ENCODE measurements around the gene ZNF648. TPM values are rescaled to one million over a fixed set of nuclear protein-coding genes. Genes with fewer than 3 reads are reported as not detected.
"Not testable (repeated sequence)": the region's sequence is repeated elsewhere in the genome, so short reads cannot be mapped to it uniquely, and the experiment has no call there.

Gene ZNF648
- total RNA-seq, 1 donor from 2014 or later = 2.0 TPM

- Mint-ChIP-seq H3K27ac (peak overlapping the region; percentile 88), H3K36me3 (no peaks in the 10 kb centered on the region), H3K4me3 (peak overlapping the region; percentile 90), H3K4me1 (peaks cover 13% of the 10 kb centered on the region), H3K27me3 (ENCODE audit: insufficient read depth, low read depth) (no peaks in the 10 kb centered on the region), H3K9me3 (no peaks in the 10 kb centered on the region)
- H3K36me3 ChIP-seq = no peaks in the 10 kb centered on the region
- peaks cover 9% of the 10 kb centered on the region for H3K79me2 ChIP-seq (ENCODE audit: low read depth)
- H3K27me3 ChIP-seq = no peaks in the 10 kb centered on the region
- no peak overlapping the region for H3K27ac ChIP-seq
- H4K20me1 ChIP-seq (ENCODE audit: low read depth) = no peaks in the 10 kb centered on the region
- peak overlapping the region; percentile 87 for H3K4me2 ChIP-seq
- no peaks in the 10 kb centered on the region for H3K9me3 ChIP-seq (ENCODE audit: low read depth)
- no peak for DNase-seq (ENCODE audit: low spot score)
- H3F3A ChIP-seq (ENCODE audit: low read depth) = peaks cover 15% of the 10 kb centered on the region
- no peak for TF ChIP-seq EZH2phosphoT487 (IDR thresholded peaks at IDR 0.05)
- no peak for TF ChIP-seq CTCF (IDR thresholded peaks at IDR 0.05)
- TF ChIP-seq EZH2 (IDR thresholded peaks at IDR 0.05) = no peak
- H3K9ac ChIP-seq = peak overlapping the region; percentile 2
- H3K4me3 ChIP-seq = peak overlapping the region; percentile 64
- H3K4me1 ChIP-seq = peaks cover 14% of the 10 kb centered on the region
- H2AFZ ChIP-seq (replicated peaks) = peak overlapping the region; percentile 71
Measured at GRCh38 chr1:182029002-182029378, 32.5 kb downstream of the ZNF648 start.

GRCh38 chr1:182015360-182015759 lies 46.2 kb downstream of the ZNF648 start:
- no peaks in the 10 kb centered on the region for H3K36me3 Mint-ChIP-seq
- no peak overlapping the region for H3K4me3 ChIP-seq
- no peaks in the 10 kb centered on the region for H3K79me2 ChIP-seq (ENCODE audit: low read depth)
- no peak overlapping the region for H2AFZ ChIP-seq (replicated peaks)
- H3K27ac ChIP-seq = no peak overlapping the region
- no peaks in the 10 kb centered on the region for H3K27me3 Mint-ChIP-seq (ENCODE audit: insufficient read depth, low read depth)
- TF ChIP-seq CTCF (IDR thresholded peaks at IDR 0.05) = peak; percentile 23
- no peak for TF ChIP-seq EZH2 (IDR thresholded peaks at IDR 0.05)
- no peak for TF ChIP-seq EZH2phosphoT487 (IDR thresholded peaks at IDR 0.05)
- H3K4me1 Mint-ChIP-seq = no peaks in the 10 kb centered on the region
- no peak for DNase-seq (ENCODE audit: low spot score)
- H3K9me3 Mint-ChIP-seq = peaks cover 12% of the 10 kb centered on the region
- no peak overlapping the region for H3K9ac ChIP-seq
- no peak overlapping the region for H3K27ac Mint-ChIP-seq
- no peaks in the 10 kb centered on the region for H3F3A ChIP-seq (ENCODE audit: low read depth)
- no peak overlapping the region for H3K4me3 Mint-ChIP-seq
- H3K36me3 ChIP-seq = peaks cover 5% of the 10 kb centered on the region
- H4K20me1 ChIP-seq (ENCODE audit: low read depth) = no peaks in the 10 kb centered on the region
- no peaks in the 10 kb centered on the region for H3K4me1 ChIP-seq
- H3K9me3 ChIP-seq (ENCODE audit: low read depth) = no peaks in the 10 kb centered on the region
- H3K4me2 ChIP-seq = no peak overlapping the region
- H3K27me3 ChIP-seq = no peaks in the 10 kb centered on the region

DNA sequence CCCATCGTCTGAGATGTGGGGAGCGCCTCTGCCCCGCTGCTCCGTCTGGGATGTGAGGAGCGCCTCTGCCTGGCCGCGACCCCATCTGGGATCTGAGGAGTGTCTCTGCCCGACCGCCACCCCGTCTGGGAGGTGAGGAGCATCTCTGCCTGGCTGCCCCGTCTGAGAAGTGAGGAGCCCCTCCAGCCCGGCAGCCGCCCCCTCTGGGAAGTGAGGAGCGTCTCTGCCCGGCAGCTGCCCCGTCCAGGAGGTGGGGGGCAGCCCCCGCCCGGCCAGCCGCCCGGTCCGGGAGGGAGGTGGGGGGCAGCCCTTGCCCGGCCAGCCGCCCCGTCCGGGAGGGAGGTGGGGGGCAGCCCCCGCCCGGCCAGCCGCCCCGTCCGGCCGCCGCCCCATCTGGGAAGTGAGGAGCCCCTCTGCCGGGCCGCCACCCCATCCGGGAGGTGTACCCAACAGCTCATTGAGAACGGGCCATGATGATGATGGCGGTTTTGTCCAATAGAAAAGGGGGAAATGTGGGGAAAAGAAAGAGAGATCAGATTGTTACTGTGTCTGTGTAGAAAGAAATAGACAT lies 50.6 kb downstream of the ZNF648 start:
- H3K4me3 ChIP-seq; H3K27me3 ChIP-seq; H3K79me2 ChIP-seq (ENCODE audit: low read depth); H2AFZ ChIP-seq (replicated peaks); H3K27ac Mint-ChIP-seq; H3K27ac ChIP-seq; DNase-seq (ENCODE audit: low spot score); H3K4me3 Mint-ChIP-seq; H3K36me3 Mint-ChIP-seq; H3K9me3 ChIP-seq (ENCODE audit: low read depth); H3K36me3 ChIP-seq; H3K4me2 ChIP-seq; H3F3A ChIP-seq (ENCODE audit: low read depth); H3K4me1 Mint-ChIP-seq; H3K4me1 ChIP-seq; H3K9ac ChIP-seq; H3K27me3 Mint-ChIP-seq (ENCODE audit: insufficient read depth, low read depth); H4K20me1 ChIP-seq (ENCODE audit: low read depth): not testable (repeated sequence)
- peaks cover 32% of the 10 kb centered on the region for H3K9me3 Mint-ChIP-seq

DNA sequence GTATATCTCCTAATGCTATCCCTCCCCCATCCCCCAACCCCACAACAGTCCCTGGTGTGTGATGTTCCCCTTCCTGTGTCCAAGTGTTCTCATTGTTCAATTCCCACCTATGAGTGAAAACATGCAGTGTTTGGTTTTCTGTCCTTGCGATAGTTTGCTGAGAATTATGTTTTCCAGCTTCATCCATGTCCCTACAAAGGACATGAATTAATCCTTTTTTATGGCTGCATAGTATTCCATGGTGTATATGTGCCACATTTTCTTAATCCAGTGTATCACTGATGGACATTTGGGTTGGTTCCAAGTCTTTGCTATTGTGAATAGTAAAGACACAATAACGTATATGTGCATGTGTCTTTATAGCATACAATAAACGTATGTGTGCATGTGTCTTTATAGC lies 56.1 kb downstream of the ZNF648 start:
- H3K4me3 ChIP-seq; DNase-seq (ENCODE audit: low spot score); H3F3A ChIP-seq (ENCODE audit: low read depth); H3K36me3 Mint-ChIP-seq; H3K4me1 Mint-ChIP-seq; H3K27ac ChIP-seq; H2AFZ ChIP-seq (replicated peaks); H3K4me1 ChIP-seq; H3K27ac Mint-ChIP-seq; H3K4me2 ChIP-seq; H3K4me3 Mint-ChIP-seq; H3K9ac ChIP-seq; H3K27me3 ChIP-seq; H3K9me3 ChIP-seq (ENCODE audit: low read depth); H3K79me2 ChIP-seq (ENCODE audit: low read depth); H3K27me3 Mint-ChIP-seq (ENCODE audit: insufficient read depth, low read depth); H3K36me3 ChIP-seq; H4K20me1 ChIP-seq (ENCODE audit: low read depth): not testable (repeated sequence)
- H3K9me3 Mint-ChIP-seq = peaks cover 32% of the 10 kb centered on the region
